Measurements from ENCODE around the gene ING1. TPM values are rescaled to one million over a fixed set of nuclear protein-coding genes. Genes with fewer than 3 reads are reported as not detected.
A peak's percentile ranks its signal among the peaks of the same experiment; 100 is the strongest.
"Not testable (repeated sequence)": the region's sequence is repeated elsewhere in the genome, so short reads cannot be mapped to it uniquely, and the experiment has no call there.

Gene ING1
- polyA plus RNA-seq, 1 experiment = 14.3 TPM

GRCh38 chr13:110700641-110701040 lies 12.9 kb upstream of the ING1 start:
- Histone ChIP-seq H3K36me3 (ENCODE audit: control insufficient read depth, insufficient read depth, low read length) (peaks cover 19% of the 10 kb centered on the region), H3K27me3 (ENCODE audit: control insufficient read depth, insufficient read depth, low read length) (no peaks in the 10 kb centered on the region), H3K4me3 (ENCODE audit: low read depth, low read length) (no peak overlapping the region)
- no peak for DNase-seq (ENCODE audit: low read depth)
- TF ChIP-seq CTCF (IDR thresholded peaks at IDR 0.05; ENCODE audit: insufficient read depth, low read depth, low read length) = no peak
- ChIA-PET POLR2A (no interaction called here), CTCF (no interaction called here)

- POLR2A ChIA-PET; H3K27me3 ChIP-seq (ENCODE audit: control insufficient read depth, insufficient read depth, low read length); H3K4me3 ChIP-seq (ENCODE audit: low read depth, low read length); CTCF ChIA-PET; DNase-seq (ENCODE audit: low read depth): not testable (repeated sequence)
- H3K36me3 ChIP-seq (ENCODE audit: control insufficient read depth, insufficient read depth, low read length) = peaks cover 19% of the 10 kb centered on the region
Measured at GRCh38 chr13:110701061-110701460, 12.4 kb upstream of the ING1 start.

- Histone ChIP-seq H3K36me3 (ENCODE audit: control insufficient read depth, insufficient read depth, low read length) (peaks cover 17% of the 10 kb centered on the region), H3K4me3 (ENCODE audit: low read depth, low read length) (no peak overlapping the region), H3K27me3 (ENCODE audit: control insufficient read depth, insufficient read depth, low read length) (no peaks in the 10 kb centered on the region)
- POLR2A ChIA-PET = no interaction called here
- no peak for TF ChIP-seq CTCF (IDR thresholded peaks at IDR 0.05; ENCODE audit: insufficient read depth, low read depth, low read length)
- no peak for DNase-seq (ENCODE audit: low read depth)
- CTCF ChIA-PET = no interaction called here
Measured at GRCh38 chr13:110702089-110702488, 11.4 kb upstream of the ING1 start.

GRCh38 chr13:110702591-110703526 lies 10.6 kb upstream of the ING1 start:
- CTCF ChIA-PET = no interaction called here
- no peak for TF ChIP-seq CTCF (IDR thresholded peaks at IDR 0.05; ENCODE audit: insufficient read depth, low read depth, low read length)
- Histone ChIP-seq H3K27me3 (ENCODE audit: control insufficient read depth, insufficient read depth, low read length) (no peaks in the 10 kb centered on the region), H3K36me3 (ENCODE audit: control insufficient read depth, insufficient read depth, low read length) (peaks cover 16% of the 10 kb centered on the region), H3K4me3 (ENCODE audit: low read depth, low read length) (no peak overlapping the region)
- POLR2A ChIA-PET = no interaction called here
- no peak for DNase-seq (ENCODE audit: low read depth)

- TF ChIP-seq CTCF (IDR thresholded peaks at IDR 0.05; ENCODE audit: insufficient read depth, low read depth, low read length) = 0 out of 2 replicates have a peak, but pooled peaks have one; percentile 15
- ChIA-PET CTCF (interaction anchor here (1.1 to 1.4 kb wide), 2 partner anchors 11 to 110 kb away, joined by 3 to 4 read pairs; no protein-coding TSS in a partner anchor), POLR2A (no interaction called here)
- Histone ChIP-seq H3K4me3 (ENCODE audit: low read depth, low read length) (peak overlapping the region; percentile 73), H3K27me3 (ENCODE audit: control insufficient read depth, insufficient read depth, low read length) (no peaks in the 10 kb centered on the region), H3K36me3 (ENCODE audit: control insufficient read depth, insufficient read depth, low read length) (peaks cover 5% of the 10 kb centered on the region)
- no peak for DNase-seq (ENCODE audit: low read depth)
Measured at GRCh38 chr13:110705356-110705825, 8.1 kb upstream of the ING1 start.
